HepG2 (cell line): Measurements from ENCODE around the gene ZDHHC6. TPM values are rescaled to one million over a fixed set of nuclear protein-coding genes. Genes with fewer than 3 reads are reported as not detected.

Experiments
- ATF4 ChIP-seq, 2 experiments: fragments of 450-650 bp in 1 of 2; sonication (generic) in 1 of 2; formaldehyde crosslinking; IDR thresholded peaks; 2 replicates each; pipeline versions ENCODE4 v1.5.0 to v1.8.0; 2020 to 2022; ENCODE audit warnings: mild to moderate bottlenecking in 1 of 2, missing genetic modification reagents in 1 of 2
- CBX2 ChIP-seq, 2 experiments: fragments of 200-600 bp in 1 of 2; sonication (generic); formaldehyde crosslinking in 1 of 2; IDR thresholded peaks; 2 replicates each; pipeline versions ENCODE4 v1.7.0 to v1.8.1; 2018 to 2022; ENCODE audit warnings: low read depth in 2 of 2, low read length in 1 of 2, mild to moderate bottlenecking in 1 of 2, missing genetic modification reagents in 1 of 2
- CC2D1A ChIP-seq: sonication (generic); formaldehyde crosslinking; IDR thresholded peaks from 2 replicates; pipeline ENCODE4 v1.8.1; 2023; ENCODE audit warnings: mild to moderate bottlenecking, missing genetic modification reagents
- DRAP1 ChIP-seq: IDR thresholded peaks from 2 replicates; pipeline ENCODE4 v1.6.1; 2016; ENCODE audit warnings: missing genetic modification reagents, missing compliant biosample characterization
- ERF ChIP-seq: IDR thresholded peaks from 2 replicates; pipeline ENCODE4 v1.6.1; 2018; ENCODE audit warnings: missing biosample characterization, missing genetic modification reagents
- KDM3A ChIP-seq: IDR thresholded peaks from 2 replicates; pipeline ENCODE4 v1.6.1; 2018; ENCODE audit warnings: low read depth, missing compliant biosample characterization
- MEIS2 ChIP-seq: sonication (generic); formaldehyde crosslinking; IDR thresholded peaks from 2 replicates; pipeline ENCODE4 v1.9.0; 2021; ENCODE audit warnings: mild to moderate bottlenecking, missing genetic modification reagents
- PHF21A ChIP-seq: sonication (generic); formaldehyde crosslinking; IDR thresholded peaks from 2 replicates; pipeline ENCODE4 v1.5.0; 2020; ENCODE audit warnings: mild to moderate bottlenecking, missing genetic modification reagents
- PLSCR1 ChIP-seq: sonication (generic); formaldehyde crosslinking; IDR thresholded peaks from 2 replicates; pipeline ENCODE4 v1.5.0; 2020; ENCODE audit warnings: missing genetic modification reagents, mild to moderate bottlenecking, borderline replicate concordance
- SIX4 ChIP-seq: sonication (generic); formaldehyde crosslinking; IDR thresholded peaks from 2 replicates; pipeline ENCODE4 v1.4.0; 2020; ENCODE audit warnings: missing genetic modification reagents
- SOX5 ChIP-seq: IDR thresholded peaks from 2 replicates; pipeline ENCODE4 v1.6.1; 2016; ENCODE audit warnings: borderline replicate concordance
- TFAP4 ChIP-seq: sonication (generic); IDR thresholded peaks from 2 replicates; pipeline ENCODE4 v1.6.1; 2016; ENCODE audit warnings: low read depth, borderline replicate concordance
- TFDP1 ChIP-seq: IDR thresholded peaks from 2 replicates; pipeline ENCODE4 v1.6.1; 2016; ENCODE audit warnings: missing compliant biosample characterization, missing genetic modification reagents, borderline replicate concordance
- YEATS4 ChIP-seq: sonication (generic); formaldehyde crosslinking; IDR thresholded peaks from 2 replicates; pipeline ENCODE4 v1.4.0; 2020; ENCODE audit warnings: missing genetic modification reagents, borderline replicate concordance
- ZBTB38 ChIP-seq: sonication (generic); formaldehyde crosslinking; IDR thresholded peaks from 2 replicates; pipeline ENCODE4 v1.5.1; 2020; ENCODE audit warnings: mild to moderate bottlenecking, missing genetic modification reagents
- ZNF318 ChIP-seq: sonication (generic); formaldehyde crosslinking; IDR thresholded peaks from 2 replicates; pipeline ENCODE4 v1.4.0; 2020; ENCODE audit warnings: mild to moderate bottlenecking, missing genetic modification reagents
- ZNF326 ChIP-seq: sonication (generic); formaldehyde crosslinking; IDR thresholded peaks from 2 replicates; pipeline ENCODE4 v1.4.0; 2020; ENCODE audit warnings: missing genetic modification reagents, borderline replicate concordance
- ZNF333 ChIP-seq: sonication (generic); formaldehyde crosslinking; IDR thresholded peaks from 2 replicates; pipeline ENCODE4 v1.4.0; 2020; ENCODE audit warnings: mild to moderate bottlenecking, missing genetic modification reagents, borderline replicate concordance
- polyA plus RNA-seq, 8 experiments: library from polyadenylated mRNA; depleted of rRNA in 3 of 8; stranded (reverse) in 7 of 8; unstranded in 1 of 8; fragments of >200 nt; fragmentation: Illumina TruSeq in 4 of 8; extraction: Trizol in 4 of 8; gene quantifications; 2 replicates each; pipeline versions ENCODE4 v1.2.1 to v1.2.3, GENCODE V29; 2011 to 2016; ENCODE audit warnings: low read depth in 4 of 8, missing spikeins in 1 of 8, mixed read lengths in 1 of 8; ENCODE audit not compliant: insufficient read depth in 1 of 8
- total RNA-seq, 5 experiments: library from RNA; depleted of rRNA; stranded (reverse); fragments of >200 nt; fragmentation: Illumina TruSeq; extraction: Trizol; gene quantifications; 2 replicates each; pipeline ENCODE4 v1.2.3, GENCODE V29; 2016; ENCODE audit warnings: low read depth in 1 of 5

The ZDHHC6 gene
- total and polyA plus RNA-seq, 2 of the 13 experiments (the other 11 are each of a cell fraction or from before 2014, with no cell fraction given) = 20.9 to 49.4 TPM

- no peak for TF ChIP-seq TFDP1
- peak; percentile 99 for TF ChIP-seq SOX5 (CRISPR knock-in tag)
- no peak; the same call in 1 of the 2 replicates for TF ChIP-seq ZBTB38
- TF ChIP-seq YEATS4 (CRISPR knock-in tag) = peak; percentile 48; the same call in 1 of the 2 replicates
- peak; percentile 70 for TF ChIP-seq DRAP1 (CRISPR knock-in tag)
- peak in 1 of 2 experiments; percentile 42; a peak in 1 of 4 replicates for TF ChIP-seq ATF4 (CRISPR knock-in tag; IDR thresholded peaks at IDR 0.05)
- no peak for TF ChIP-seq CBX2 (IDR thresholded peaks at IDR 0.05; ENCODE audit: low read depth, low read length)
- TF ChIP-seq CBX2 (CRISPR knock-in tag; IDR thresholded peaks at IDR 0.05; ENCODE audit: low read depth) = no peak
- TF ChIP-seq CC2D1A (CRISPR knock-in tag) = no peak
- TF ChIP-seq ZNF318 = no peak
- peak; percentile 60; the same call in 1 of the 2 replicates for TF ChIP-seq MEIS2 (CRISPR knock-in tag)
- peak; percentile 93; the same call in 1 of the 2 replicates for TF ChIP-seq ERF (CRISPR knock-in tag)
- TF ChIP-seq TFAP4 = no peak
- TF ChIP-seq PHF21A (CRISPR knock-in tag) = peak; percentile 96
- TF ChIP-seq ZNF326 (CRISPR knock-in tag) = no peak
- TF ChIP-seq ZNF333 (CRISPR knock-in tag) = no peak
- peak; percentile 45 for TF ChIP-seq SIX4 (CRISPR knock-in tag)
- TF ChIP-seq KDM3A = peak; percentile 57
- TF ChIP-seq PLSCR1 (CRISPR knock-in tag) = no peak
Observed at GRCh38 chr10:112394475-112394875, 52.2 kb downstream of the ZDHHC6 start (continued).
